ENCODE data around the gene PCDHA3. TPM values are rescaled to one million over a fixed set of nuclear protein-coding genes. Genes with fewer than 3 reads are reported as not detected.
A peak's percentile ranks its signal among the peaks of the same experiment; 100 is the strongest.
"Not testable (repeated sequence)": the region's sequence is repeated elsewhere in the genome, so short reads cannot be mapped to it uniquely, and the experiment has no call there.

PCDHA3 gene
- total and polyA plus RNA-seq, 2 donors (not counting 1 experiment from before 2014, with no cell fraction given) = 0.89 to 1.2 TPM

DNA sequence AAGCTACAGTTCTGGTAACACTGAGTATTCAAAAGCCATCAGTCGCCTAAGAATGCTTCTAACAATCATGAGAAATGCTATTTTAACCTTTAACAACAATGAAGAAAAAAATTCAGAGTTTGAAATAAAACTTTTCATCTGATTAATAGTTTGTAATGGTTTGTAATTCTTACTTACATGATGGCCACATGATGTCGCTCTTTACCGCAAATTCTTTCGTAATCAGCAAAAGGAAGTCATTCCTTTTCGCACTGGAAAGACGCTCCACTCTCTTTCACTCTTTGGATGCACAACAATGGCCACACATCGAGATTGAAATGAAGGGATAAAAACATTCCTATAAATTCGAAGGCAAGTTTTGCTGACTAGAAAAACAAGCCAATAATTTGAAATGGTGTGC lies 33.1 kb downstream of the PCDHA3 start, which contains the start of gene PCDHA7:
TSS of gene PCDHA7 (plus strand) at position 277 of the 400 bp plus-strand sequence. CDS start at position 392, 115 bp downstream.
- Histone ChIP-seq H3K27ac (ENCODE audit: insufficient read depth, low read length) (no peak within 1 kb of the TSS), H3K79me2 (ENCODE audit: control insufficient read depth, insufficient read depth, low read length) (no peaks in the 10 kb centered on the region), H3K36me3 (ENCODE audit: control insufficient read depth, insufficient read depth, low read length) (no peaks in the 10 kb centered on the region), H3K27me3 (ENCODE audit: control insufficient read depth, insufficient read depth, low read length) (no peaks in the 10 kb centered on the region), H2AFZ (ENCODE audit: low read length) (peak within 1 kb of the TSS; percentile 29), H3K9ac (ENCODE audit: insufficient read depth, low read length) (no peak within 1 kb of the TSS), H3K4me3 (replicated peaks in 1 of 4; ENCODE audit: control extremely low read depth in 1 of 4, insufficient read depth in 1 of 4, low read depth in 3 of 4, low read length in 4 of 4) (peak within 1 kb of the TSS in 2 of 4 experiments; percentile 16 to 43), H3K4me2 (ENCODE audit: extremely low read depth, insufficient read depth, low read length) (no peak within 1 kb of the TSS), H3K4me1 (ENCODE audit: control insufficient read depth, extremely low read depth, insufficient read depth, low read length) (no peaks in the 10 kb centered on the region), H4K20me1 (ENCODE audit: control insufficient read depth, extremely low read depth, insufficient read depth, low read length) (no peaks in the 10 kb centered on the region), H3K9me3 (ENCODE audit: control insufficient read depth, insufficient read depth, low read depth, low read length) (no peaks in the 10 kb centered on the region)
- peak; percentile 14 to 32 for DNase-seq (ENCODE audit: low read depth in 2 of 2)
- no peak for TF ChIP-seq EZH2 (IDR thresholded peaks at IDR 0.05; ENCODE audit: low read length, missing control alignments)
- TF ChIP-seq, protein P1, sequence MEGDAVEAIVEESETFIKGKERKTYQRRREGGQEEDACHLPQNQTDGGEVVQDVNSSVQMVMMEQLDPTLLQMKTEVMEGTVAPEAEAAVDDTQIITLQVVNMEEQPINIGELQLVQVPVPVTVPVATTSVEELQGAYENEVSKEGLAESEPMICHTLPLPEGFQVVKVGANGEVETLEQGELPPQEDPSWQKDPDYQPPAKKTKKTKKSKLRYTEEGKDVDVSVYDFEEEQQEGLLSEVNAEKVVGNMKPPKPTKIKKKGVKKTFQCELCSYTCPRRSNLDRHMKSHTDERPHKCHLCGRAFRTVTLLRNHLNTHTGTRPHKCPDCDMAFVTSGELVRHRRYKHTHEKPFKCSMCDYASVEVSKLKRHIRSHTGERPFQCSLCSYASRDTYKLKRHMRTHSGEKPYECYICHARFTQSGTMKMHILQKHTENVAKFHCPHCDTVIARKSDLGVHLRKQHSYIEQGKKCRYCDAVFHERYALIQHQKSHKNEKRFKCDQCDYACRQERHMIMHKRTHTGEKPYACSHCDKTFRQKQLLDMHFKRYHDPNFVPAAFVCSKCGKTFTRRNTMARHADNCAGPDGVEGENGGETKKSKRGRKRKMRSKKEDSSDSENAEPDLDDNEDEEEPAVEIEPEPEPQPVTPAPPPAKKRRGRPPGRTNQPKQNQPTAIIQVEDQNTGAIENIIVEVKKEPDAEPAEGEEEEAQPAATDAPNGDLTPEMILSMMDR (conservative IDR thresholded peaks at IDR 0.05 in 1 of 2, IDR thresholded peaks at IDR 0.05 in 1 of 2; ENCODE audit: low read depth in 1 of 2, low read length in 2 of 2) = peak in 1 of 2 donors; percentile 1

DNA sequence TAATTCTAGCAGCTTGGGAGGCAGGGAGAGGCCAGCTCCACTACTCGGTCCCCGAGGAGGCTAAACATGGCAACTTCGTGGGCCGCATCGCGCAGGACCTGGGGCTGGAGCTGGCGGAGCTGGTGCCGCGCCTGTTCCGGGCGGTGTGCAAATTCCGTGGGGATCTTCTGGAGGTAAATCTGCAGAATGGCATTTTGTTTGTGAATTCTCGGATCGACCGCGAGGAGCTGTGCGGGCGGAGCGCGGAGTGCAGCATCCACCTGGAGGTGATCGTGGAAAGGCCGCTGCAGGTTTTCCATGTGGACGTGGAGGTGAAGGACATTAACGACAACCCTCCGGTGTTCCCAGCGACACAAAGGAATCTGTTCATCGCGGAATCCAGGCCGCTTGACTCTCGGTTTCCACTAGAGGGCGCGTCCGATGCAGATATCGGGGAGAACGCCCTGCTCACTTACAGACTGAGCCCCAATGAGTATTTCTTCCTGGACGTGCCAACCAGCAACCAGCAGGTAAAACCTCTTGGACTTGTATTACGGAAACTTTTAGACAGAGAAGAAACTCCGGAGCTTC lies 33.7 kb downstream of the PCDHA3 start:
- H3K79me2 ChIP-seq (ENCODE audit: control insufficient read depth, insufficient read depth, low read length); H3K4me2 ChIP-seq (ENCODE audit: extremely low read depth, insufficient read depth, low read length); H3K9ac ChIP-seq (ENCODE audit: insufficient read depth, low read length); H3K9me3 ChIP-seq (ENCODE audit: control insufficient read depth, insufficient read depth, low read depth, low read length); H3K4me1 ChIP-seq (ENCODE audit: control insufficient read depth, extremely low read depth, insufficient read depth, low read length); H4K20me1 ChIP-seq (ENCODE audit: control insufficient read depth, extremely low read depth, insufficient read depth, low read length); H3K27me3 ChIP-seq (ENCODE audit: control insufficient read depth, insufficient read depth, low read length); DNase-seq (ENCODE audit: low read depth in 2 of 2); H3K27ac ChIP-seq (ENCODE audit: insufficient read depth, low read length); H3K36me3 ChIP-seq (ENCODE audit: control insufficient read depth, insufficient read depth, low read length): not testable (repeated sequence)
- peak overlapping the region in 2 of 4 experiments; percentile 16 to 43 for H3K4me3 ChIP-seq (replicated peaks in 1 of 4; ENCODE audit: control extremely low read depth in 1 of 4, insufficient read depth in 1 of 4, low read depth in 3 of 4, low read length in 4 of 4)
- peak overlapping the region; percentile 29 for H2AFZ ChIP-seq (ENCODE audit: low read length)

DNA sequence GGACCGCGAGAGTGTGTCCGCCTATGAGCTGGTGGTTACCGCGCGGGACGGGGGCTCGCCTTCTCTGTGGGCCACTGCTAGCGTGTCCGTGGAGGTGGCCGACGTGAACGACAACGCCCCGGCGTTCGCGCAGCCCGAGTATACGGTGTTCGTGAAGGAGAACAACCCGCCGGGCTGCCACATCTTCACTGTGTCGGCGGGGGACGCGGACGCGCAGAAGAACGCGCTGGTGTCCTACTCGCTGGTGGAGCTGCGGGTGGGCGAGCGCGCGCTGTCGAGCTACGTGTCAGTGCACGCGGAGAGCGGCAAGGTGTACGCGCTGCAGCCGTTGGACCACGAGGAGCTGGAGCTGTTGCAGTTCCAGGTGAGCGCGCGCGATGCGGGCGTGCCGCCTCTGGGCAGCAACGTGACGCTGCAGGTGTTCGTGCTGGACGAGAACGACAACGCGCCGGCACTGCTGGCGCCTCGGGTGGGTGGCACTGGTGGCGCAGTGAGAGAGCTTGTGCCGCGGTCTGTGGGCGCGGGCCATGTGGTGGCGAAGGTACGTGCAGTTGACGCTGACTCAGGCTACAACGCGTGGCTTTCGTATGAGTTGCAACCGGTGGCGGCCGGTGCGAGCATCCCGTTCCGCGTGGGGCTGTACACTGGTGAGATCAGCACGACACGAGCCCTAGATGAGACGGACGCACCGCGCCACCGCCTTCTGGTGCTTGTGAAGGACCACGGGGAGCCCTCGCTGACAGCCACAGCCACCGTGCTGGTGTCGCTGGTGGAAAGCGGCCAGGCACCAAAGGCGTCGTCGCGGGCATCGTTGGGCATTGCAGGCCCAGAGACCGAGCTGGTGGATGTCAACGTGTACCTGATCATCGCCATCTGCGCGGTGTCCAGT lies 35.0 kb downstream of the PCDHA3 start:
- no peaks in the 10 kb centered on the region for H4K20me1 ChIP-seq (ENCODE audit: control insufficient read depth, extremely low read depth, insufficient read depth, low read length)
- H3K27me3 ChIP-seq (ENCODE audit: control insufficient read depth, insufficient read depth, low read length) = no peaks in the 10 kb centered on the region
- H3K79me2 ChIP-seq (ENCODE audit: control insufficient read depth, insufficient read depth, low read length) = no peaks in the 10 kb centered on the region
- H3K36me3 ChIP-seq (ENCODE audit: control insufficient read depth, insufficient read depth, low read length) = no peaks in the 10 kb centered on the region
- no peak overlapping the region for H3K4me2 ChIP-seq (ENCODE audit: extremely low read depth, insufficient read depth, low read length)
- TF ChIP-seq EZH2 (IDR thresholded peaks at IDR 0.05; ENCODE audit: low read length, missing control alignments) = no peak
- TF ChIP-seq, protein P1 (conservative IDR thresholded peaks at IDR 0.05 in 1 of 2, IDR thresholded peaks at IDR 0.05 in 1 of 2; ENCODE audit: low read depth in 1 of 2, low read length in 2 of 2) = no peak
- DNase-seq (ENCODE audit: low read depth in 2 of 2) = no peak
- H3K27ac ChIP-seq (ENCODE audit: insufficient read depth, low read length) = no peak overlapping the region
- H2AFZ ChIP-seq (ENCODE audit: low read length) = no peak overlapping the region
- no peaks in the 10 kb centered on the region for H3K4me1 ChIP-seq (ENCODE audit: control insufficient read depth, extremely low read depth, insufficient read depth, low read length)
- H3K4me3 ChIP-seq (replicated peaks in 1 of 4; ENCODE audit: control extremely low read depth in 1 of 4, insufficient read depth in 1 of 4, low read depth in 3 of 4, low read length in 4 of 4) = no peak overlapping the region
- no peak overlapping the region for H3K9ac ChIP-seq (ENCODE audit: insufficient read depth, low read length)
- H3K9me3 ChIP-seq (ENCODE audit: control insufficient read depth, insufficient read depth, low read depth, low read length) = no peaks in the 10 kb centered on the region

Measured in fibroblast of lung (primary cell).